DMS79 (cell line): ENCODE results near the gene ZDHHC9.

ENCODE experiments used
- DNase-seq: peaks from one replicate; lab custom pipeline; 2025; lab: John Stamatoyannopoulos, UW

Gene ZDHHC9

GRCh38 chrX:129785160-129785947 lies 58.3 kb downstream of the ZDHHC9 start:
- DNase-seq = no peak

DNA sequence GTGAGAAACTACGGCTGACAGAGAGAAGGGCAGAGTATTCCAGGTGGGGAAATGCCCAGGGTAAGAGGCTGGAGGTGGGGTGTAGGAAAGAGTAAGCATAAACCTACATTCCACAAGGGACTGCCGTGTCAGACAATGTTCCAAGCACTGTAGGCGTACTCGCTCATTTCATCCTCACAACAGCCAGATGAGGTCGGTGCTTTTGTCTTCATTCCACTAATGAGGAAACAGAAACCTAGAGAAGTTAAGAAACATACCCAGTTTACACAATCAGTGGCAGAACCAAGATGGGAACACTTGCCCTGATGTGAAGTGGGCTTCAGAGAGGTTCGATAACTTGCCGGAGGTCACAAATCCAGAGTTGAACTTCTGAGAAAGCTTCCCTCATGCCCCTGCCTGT lies 59.3 kb downstream of the ZDHHC9 start:
- DNase-seq = no peak

DNA sequence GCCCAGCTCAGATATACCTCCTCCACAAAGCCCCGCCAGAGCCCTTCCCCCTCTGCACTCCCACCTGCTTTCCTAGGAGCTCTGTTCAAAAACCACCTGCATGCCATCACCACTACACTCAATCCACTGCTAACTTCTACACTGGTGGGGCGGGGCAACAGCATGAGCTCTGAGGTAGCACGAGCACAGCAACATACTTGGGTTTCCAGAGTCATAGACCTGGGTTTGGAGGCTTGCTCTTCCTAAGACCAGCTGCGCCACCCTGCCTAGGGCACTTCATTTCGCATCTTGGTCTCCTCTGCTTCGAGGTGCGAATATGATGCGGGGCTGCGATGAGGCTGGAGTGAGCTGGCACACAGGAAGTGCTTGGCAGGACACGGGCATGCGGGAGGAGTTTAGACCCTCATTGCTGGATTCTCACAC lies 60.4 kb downstream of the ZDHHC9 start:
- no peak for DNase-seq

DNA sequence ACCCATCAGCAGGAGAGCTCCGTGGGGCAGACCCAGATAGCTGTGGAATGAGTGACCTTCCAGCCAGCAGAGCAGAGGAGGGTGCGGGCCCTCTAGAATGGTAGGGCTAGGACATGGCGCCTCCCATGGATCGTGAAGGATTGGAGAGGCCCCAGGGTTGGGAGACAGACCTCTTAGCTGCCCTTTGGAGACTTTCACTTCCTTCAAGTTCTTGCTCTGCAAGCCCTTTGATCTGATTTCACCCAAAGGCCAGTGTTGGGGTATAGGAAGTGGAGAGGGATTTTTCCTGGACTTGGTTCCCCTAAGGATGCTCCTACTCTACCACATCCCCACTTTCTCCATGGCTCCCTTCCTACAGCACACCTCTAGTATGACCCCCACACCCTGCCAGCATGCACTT lies 61.0 kb downstream of the ZDHHC9 start:
- DNase-seq = no peak

DNA sequence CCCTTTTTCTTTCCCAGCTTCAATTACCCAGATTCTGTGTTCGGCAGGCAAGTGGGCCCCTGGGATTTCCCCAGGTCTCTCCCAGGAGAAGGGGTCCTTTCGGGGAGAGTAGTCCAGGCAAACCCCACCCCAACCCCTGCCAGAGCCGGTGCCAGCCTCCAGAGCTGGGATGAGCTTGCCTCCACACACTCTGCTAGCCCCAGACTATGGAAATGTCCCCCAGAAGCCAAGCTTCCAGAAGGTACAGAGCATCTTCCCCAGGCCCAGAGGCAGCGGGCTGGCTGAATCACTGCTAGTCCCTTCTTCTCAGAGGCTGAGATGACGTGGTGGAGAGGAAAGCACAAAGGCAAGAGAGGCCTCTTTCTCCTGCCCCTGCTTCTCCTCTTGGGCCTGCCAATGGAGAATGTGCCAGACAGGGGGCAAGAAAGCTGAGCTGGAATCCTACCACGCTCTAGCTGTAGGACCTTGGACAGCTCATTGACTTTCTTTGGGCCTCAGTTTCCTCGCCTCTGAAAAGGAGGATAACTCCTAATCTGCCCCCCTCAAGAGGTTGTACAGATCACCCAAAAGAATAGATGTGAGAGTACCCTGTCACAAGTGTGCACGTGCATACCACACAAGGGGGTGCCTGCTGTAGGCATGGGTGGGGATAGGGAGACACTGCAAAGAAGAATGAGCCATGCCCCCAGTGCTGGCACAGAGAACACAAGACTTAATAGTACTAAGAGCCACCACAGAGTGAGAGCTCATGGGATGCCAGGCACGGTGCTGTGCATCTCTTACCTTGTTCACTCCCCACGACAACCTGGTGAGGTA lies 61.8 kb downstream of the ZDHHC9 start:
- DNase-seq = no peak

DNA sequence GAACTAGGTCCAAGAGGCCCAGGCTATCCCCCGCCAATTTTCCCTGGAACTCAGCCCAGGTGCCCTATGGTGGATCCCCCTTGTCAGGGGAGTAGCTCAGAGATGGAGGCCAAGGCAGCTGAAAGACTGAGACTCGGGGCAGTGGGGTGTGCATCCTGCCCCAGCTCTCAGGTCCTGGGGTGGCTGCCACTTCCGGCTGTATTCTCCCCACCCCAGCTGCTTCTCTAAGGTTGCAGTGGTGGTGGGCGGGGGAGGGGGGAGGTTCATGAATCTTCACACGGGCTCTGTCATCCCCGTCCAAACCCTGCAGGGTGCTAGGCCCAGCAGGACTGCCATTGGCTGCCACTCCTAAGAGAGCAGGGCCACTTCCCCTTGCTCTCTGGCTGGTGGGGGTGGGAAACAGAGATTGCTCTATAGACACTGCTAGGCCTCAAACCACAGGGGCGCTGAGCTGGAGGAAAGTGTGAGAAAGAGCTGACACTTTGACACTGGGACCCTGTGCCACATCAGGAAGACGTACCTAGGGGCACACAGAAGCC lies 62.5 kb downstream of the ZDHHC9 start:
- DNase-seq = no peak

GRCh38 chrX:129780441-129781105 lies 63.1 kb downstream of the ZDHHC9 start:
- no peak for DNase-seq

GRCh38 chrX:129779747-129780146 lies 63.9 kb downstream of the ZDHHC9 start, which contains the start of gene SASH3:
TSS of gene SASH3 (plus strand) at chrX:129779949. CDS start at chrX:129780098, 149 bp downstream.
- DNase-seq = no peak

DNA sequence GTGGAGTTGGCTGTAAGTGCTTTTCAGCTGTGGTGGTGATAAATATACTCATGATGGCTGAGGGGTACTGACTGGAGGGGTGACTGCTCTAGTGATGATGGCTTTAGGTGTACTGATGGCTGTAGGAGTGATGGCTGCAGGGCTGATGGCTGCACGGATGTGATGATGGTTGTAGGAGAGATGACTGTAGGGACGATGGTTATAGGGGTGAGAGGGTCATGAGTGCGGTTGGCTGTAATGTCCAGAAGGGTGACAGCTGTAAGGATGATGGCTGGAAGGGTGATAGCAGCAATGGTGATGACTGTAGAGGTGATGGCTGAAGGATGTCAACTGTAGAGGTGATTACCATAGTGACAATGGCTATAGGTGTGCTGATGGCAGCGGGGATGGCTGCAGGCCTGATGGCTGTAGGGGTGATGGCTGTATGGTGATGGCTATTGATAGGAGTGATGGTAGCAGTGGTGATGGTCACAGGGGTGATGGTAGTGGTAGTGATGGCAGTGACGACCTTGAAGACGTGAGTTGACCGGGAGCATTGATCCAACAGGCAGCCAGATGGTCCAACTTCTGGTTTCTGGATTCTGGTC lies 64.5 kb downstream of the ZDHHC9 start:
- DNase-seq = no peak

DNA sequence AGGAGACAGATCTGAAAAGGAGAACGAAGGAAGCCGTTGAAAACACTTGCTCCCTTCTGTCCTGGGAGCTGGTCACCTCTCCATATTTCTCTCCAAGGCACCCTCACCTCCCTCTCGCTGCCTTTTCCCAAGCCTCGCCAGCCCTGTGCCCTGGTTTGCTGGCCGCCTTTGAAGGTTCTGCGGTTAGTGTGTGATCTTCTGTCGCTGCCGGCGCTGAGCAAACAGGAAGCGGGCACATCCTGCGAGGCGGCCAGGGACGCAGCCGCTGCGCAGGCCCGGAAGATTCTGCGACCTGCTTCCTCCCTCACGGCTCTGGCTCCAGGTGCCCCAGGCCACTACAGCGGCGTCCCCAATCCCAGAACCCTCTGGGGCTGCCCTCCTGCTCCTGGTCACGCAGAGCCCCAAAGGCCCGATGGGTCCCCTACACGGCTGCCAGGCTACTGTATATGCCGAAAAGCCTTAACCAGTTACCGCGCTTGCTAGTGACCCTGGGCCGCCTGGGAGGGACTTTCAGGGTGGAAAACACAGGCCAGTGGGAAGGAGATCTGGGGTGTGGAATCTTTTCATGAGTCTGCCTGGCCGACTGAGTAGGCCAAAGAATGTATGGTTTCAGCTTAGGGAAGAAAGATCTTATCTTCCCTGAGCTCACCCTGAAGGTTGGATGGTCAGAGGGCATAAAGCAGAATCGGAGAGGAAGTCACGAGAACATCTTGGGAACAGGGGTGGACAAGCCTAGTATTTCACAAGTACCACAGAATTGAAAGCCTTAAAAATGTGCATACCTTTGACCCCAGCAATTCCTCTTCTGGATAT lies 66.3 kb downstream of the ZDHHC9 start:
- DNase-seq = no peak

GRCh38 chrX:129773649-129774458 lies 69.8 kb downstream of the ZDHHC9 start:
- no peak for DNase-seq

- DNase-seq = no peak
These were observed 70.8 kb downstream of the ZDHHC9 start for GRCh38 chrX:129772796-129773431.

DNA sequence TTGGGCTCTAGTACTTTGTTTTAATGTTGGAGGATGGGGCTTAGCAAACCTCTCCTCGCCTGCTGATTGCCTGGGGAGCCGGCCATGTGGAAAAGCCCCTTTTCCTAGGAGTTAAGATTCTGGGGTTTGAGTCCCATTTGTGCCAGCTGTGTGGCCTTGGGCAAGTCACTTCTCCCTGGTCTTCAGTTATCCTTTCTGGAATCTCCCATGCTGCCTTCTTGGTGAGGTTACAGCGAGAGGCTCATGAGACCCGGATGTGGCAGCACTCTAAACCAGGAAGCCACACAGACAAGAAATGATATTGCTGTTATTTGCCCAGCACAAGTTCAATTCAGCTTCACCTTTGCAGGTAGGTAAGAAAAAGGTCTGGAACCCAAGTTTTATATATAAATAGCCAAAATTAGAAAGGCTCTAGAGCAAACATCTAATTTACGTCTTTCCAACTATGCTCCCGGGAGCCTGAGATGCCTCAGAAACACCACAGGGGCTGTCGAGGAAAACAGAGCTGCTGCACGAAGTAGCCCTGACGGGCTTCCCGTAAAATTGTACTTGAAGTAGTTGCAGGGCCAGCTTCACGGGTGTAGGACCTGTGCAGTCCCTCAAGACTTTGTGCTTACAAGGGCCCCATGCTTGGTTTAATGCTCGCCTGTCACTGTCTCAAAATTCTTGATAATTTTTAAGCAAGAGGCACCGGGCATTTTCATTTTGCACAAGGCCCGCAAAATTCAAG lies 72.3 kb downstream of the ZDHHC9 start:
- DNase-seq = no peak

GRCh38 chrX:129769467-129770154 lies 74.1 kb downstream of the ZDHHC9 start:
- DNase-seq = no peak

GRCh38 chrX:129768586-129769466 lies 74.9 kb downstream of the ZDHHC9 start:
- DNase-seq = no peak

DNA sequence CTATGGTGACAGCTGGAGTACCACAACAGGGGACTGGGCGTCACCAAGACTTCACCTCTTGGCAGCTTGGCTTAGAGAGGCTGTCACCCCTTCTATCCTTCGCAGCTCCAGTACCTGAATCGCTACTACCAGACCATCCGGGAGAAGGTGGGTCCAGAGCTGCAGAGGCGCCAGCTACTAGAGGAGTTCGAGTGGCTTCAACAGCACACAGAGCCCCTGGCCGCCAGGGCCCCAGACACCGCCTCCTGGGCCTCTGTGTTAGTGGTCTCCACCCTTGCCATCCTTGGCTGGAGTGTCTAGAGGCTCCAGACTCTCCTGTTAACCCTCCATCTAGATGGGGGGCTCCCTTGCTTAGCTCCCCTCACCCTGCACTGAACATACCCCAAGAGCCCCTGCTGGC lies 75.5 kb downstream of the ZDHHC9 start:
- DNase-seq = no peak

GRCh38 chrX:129763666-129764065 lies 80.0 kb downstream of the ZDHHC9 start:
- DNase-seq = no peak
